DOHH2 (cell line): ENCODE measurements around the gene LYPD6B.

Experiments
- H3F3A ChIP-seq: fragments of 200-600 bp; sonication (generic), shearing (Covaris generic); 2 replicates; pipeline ENCODE4 v1.6.0; 2016; ENCODE audit warnings: antibody characterized with exemption, mild to moderate bottlenecking; ENCODE audit not compliant: control insufficient read depth, insufficient read depth
- H3K27ac ChIP-seq: fragments of 200-600 bp; sonication (generic); 2 replicates; pipeline ENCODE4 v1.5.1; 2014; ENCODE audit warnings: low read depth, mild to moderate bottlenecking, low read length, moderate library complexity
- H3K27me3 ChIP-seq: fragments of 200-600 bp; sonication (generic); 2 replicates; pipeline ENCODE4 v1.6.1; 2014; ENCODE audit warnings: mild to moderate bottlenecking, low read length, mixed read lengths; ENCODE audit not compliant: control insufficient read depth
- H3K36me3 ChIP-seq: fragments of 200-600 bp; sonication (generic); 2 replicates; pipeline ENCODE4 v1.6.1; 2014; ENCODE audit warnings: mild to moderate bottlenecking, low read length, moderate library complexity, mixed read lengths; ENCODE audit not compliant: control insufficient read depth
- H3K4me1 ChIP-seq: fragments of 200-600 bp; sonication (generic); 2 replicates; pipeline ENCODE4 v1.6.1; 2014; ENCODE audit warnings: mild to moderate bottlenecking, low read length, mixed read lengths; ENCODE audit not compliant: control insufficient read depth
- H3K4me2 ChIP-seq: fragments of 200-600 bp; sonication (generic); 2 replicates; pipeline ENCODE4 v1.6.0; 2014; ENCODE audit warnings: mild to moderate bottlenecking, low read length, moderate library complexity
- H3K4me3 ChIP-seq: fragments of 200-600 bp; sonication (generic); 2 replicates; pipeline ENCODE4 v1.5.1; 2014; ENCODE audit warnings: mild to moderate bottlenecking, low read length, mixed read lengths
- H3K79me2 ChIP-seq: fragments of 200-600 bp; sonication (generic); 2 replicates; pipeline ENCODE4 v1.6.1; 2014; ENCODE audit warnings: mild to moderate bottlenecking, low read length, mixed read lengths; ENCODE audit not compliant: control insufficient read depth
- H3K9me2 ChIP-seq: fragments of 200-600 bp; sonication (generic); replicated peaks from 2 replicates; pipeline ENCODE4 v1.6.1; 2014; ENCODE audit warnings: mild to moderate bottlenecking, low read length, mixed read lengths; ENCODE audit not compliant: control insufficient read depth
- H3K9me3 ChIP-seq: fragments of 200-600 bp; sonication (generic); 2 replicates; pipeline ENCODE4 v1.6.1; 2014; ENCODE audit warnings: antibody characterized with exemption, low read length, mixed read lengths; ENCODE audit not compliant: control insufficient read depth, insufficient read depth
- H4K20me1 ChIP-seq: fragments of 200-600 bp; sonication (generic); 2 replicates; pipeline ENCODE4 v1.6.0; 2014; ENCODE audit warnings: low read depth, mild to moderate bottlenecking, antibody characterized with exemption, low read length, moderate library complexity; ENCODE audit not compliant: control insufficient read depth, insufficient read depth
- CTCF ChIP-seq: fragments of 200-600 bp; sonication (generic); IDR thresholded peaks from one replicate; pipeline ENCODE4 v1.5.1; 2014; ENCODE audit warnings: antibody characterized with exemption, mild to moderate bottlenecking, low read depth, low read length; ENCODE audit not compliant: poor library complexity, severe bottlenecking
- EZH2phosphoT487 ChIP-seq: fragments of 200-600 bp; sonication (generic); IDR thresholded peaks from 2 replicates; pipeline ENCODE4 v1.6.1; 2017; ENCODE audit warnings: borderline replicate concordance, mild to moderate bottlenecking, antibody characterized with exemption, low read length, moderate library complexity, mixed read lengths

Gene LYPD6B

GRCh38 chr2:149103081-149103620, 64.7 kb downstream of the LYPD6B start:
- Histone ChIP-seq H3K79me2 (no peaks in the 10 kb centered on the region), H3F3A (no peaks in the 10 kb centered on the region), H3K9me2 (no peaks in the 10 kb centered on the region), H3K4me1 (no peaks in the 10 kb centered on the region), H3K27me3 (no peaks in the 10 kb centered on the region), H3K9me3 (peaks cover 10% of the 10 kb centered on the region; the same call in 1 of the 2 replicates), H4K20me1 (no peaks in the 10 kb centered on the region), H3K36me3 (no peaks in the 10 kb centered on the region), H3K4me2 (no peak overlapping the region), H3K4me3 (no peak overlapping the region), H3K27ac (no peak overlapping the region)
- no peak for TF ChIP-seq CTCF
- TF ChIP-seq EZH2phosphoT487, result no peak

- no peaks in the 10 kb centered on the region for H4K20me1 ChIP-seq
- H3K4me1 ChIP-seq, result no peaks in the 10 kb centered on the region
- TF ChIP-seq CTCF (no peak), EZH2phosphoT487 (no peak)
- no peak overlapping the region for H3K4me2 ChIP-seq
- H3K4me3 ChIP-seq, result no peak overlapping the region
- H3K79me2 ChIP-seq, result no peaks in the 10 kb centered on the region
- no peaks in the 10 kb centered on the region for H3K27me3 ChIP-seq
- no peaks in the 10 kb centered on the region for H3K9me2 ChIP-seq
- no peak overlapping the region for H3K27ac ChIP-seq
- H3K36me3 ChIP-seq, result no peaks in the 10 kb centered on the region
- no peaks in the 10 kb centered on the region for H3F3A ChIP-seq
- peaks cover 10% of the 10 kb centered on the region; the same call in 1 of the 2 replicates for H3K9me3 ChIP-seq
Measured at GRCh38 chr2:149104221-149104620, 65.7 kb downstream of the LYPD6B start.

- peaks cover 6% of the 10 kb centered on the region for H3K79me2 ChIP-seq
- no peaks in the 10 kb centered on the region for H3K27me3 ChIP-seq
- no peak for TF ChIP-seq EZH2phosphoT487
- TF ChIP-seq CTCF, result no peak
- H3K9me2 ChIP-seq, result no peaks in the 10 kb centered on the region
- H3K27ac ChIP-seq, result no peak overlapping the region
- H3K4me1 ChIP-seq, result no peaks in the 10 kb centered on the region
- H3K4me3 ChIP-seq, result no peak overlapping the region
- H3K9me3 ChIP-seq, result 0 out of 2 replicates have a peak, but pooled peaks cover 2% of the 10 kb centered on the region
- H3K36me3 ChIP-seq, result no peaks in the 10 kb centered on the region
- H3K4me2 ChIP-seq, result no peak overlapping the region
- H3F3A ChIP-seq, result no peaks in the 10 kb centered on the region
- no peaks in the 10 kb centered on the region for H4K20me1 ChIP-seq
Measured at GRCh38 chr2:149112068-149112467, 73.6 kb downstream of the LYPD6B start.
